SW 1271 (cell line): Measurements from ENCODE around the gene ST6GALNAC3.
"Not testable (repeated sequence)": the region's sequence is repeated elsewhere in the genome, so short reads cannot be mapped to it uniquely, and the experiment has no call there.

Experiments used
- DNase-seq, 2 experiments: peaks; one replicate each; lab custom pipeline; 2025; lab: John Stamatoyannopoulos, UW

ST6GALNAC3 gene

DNA sequence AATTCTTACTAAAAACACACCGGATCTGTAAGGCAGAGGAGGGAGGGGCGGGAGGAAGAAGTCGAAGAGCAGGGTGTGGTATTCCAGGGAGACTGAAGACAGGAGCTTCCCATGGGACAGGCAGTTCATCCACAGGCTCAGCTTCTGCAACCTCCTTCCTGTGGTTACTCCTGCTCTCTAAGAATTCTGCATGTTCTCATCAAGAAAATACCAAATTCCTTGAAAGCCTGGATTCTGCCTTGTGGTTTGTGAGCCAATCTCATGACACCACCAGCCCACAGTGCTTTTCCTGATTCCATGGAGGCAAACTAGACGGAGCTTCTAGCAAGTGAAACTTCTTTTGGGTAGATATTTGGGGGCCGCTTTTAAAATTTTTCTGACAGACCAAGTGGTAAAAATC, 1.1 kb upstream of the ST6GALNAC3 start:
- no peak for DNase-seq

DNA sequence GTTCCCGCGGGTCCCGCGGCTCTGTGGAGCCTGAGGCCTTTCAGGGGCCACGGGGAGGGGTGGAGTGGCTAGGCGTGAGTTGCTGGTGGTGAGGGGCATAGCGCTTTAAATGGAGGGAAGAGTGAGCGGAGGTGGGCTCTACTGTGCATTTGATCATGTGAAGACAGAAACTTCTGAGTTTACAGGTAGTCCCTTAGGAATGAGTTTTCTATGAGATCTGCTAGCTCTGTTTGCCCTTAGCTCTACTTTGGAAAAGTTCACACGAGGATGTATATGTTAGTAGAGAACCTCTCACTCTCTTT, 593 bp downstream of the ST6GALNAC3 start:
- no peak for DNase-seq

DNA sequence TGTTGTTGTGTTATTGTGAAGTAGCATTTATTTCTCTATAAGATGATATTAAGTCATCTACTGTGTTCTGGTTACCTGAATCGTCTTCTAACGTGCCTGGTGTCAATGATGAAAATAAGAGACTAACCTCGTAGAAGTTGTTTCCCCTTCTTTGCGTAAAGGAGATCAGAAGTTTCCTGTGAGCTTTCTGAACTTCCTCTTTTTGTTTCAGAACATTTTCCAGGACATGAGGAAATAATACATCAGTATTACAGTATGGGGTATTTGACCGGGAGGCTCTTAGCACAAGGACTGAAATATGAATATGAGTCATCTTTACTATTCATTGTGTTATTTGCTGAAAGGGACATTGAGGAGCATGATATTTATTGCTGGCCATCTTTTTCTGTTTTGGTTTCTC, 1.3 kb downstream of the ST6GALNAC3 start:
- no peak for DNase-seq

DNA sequence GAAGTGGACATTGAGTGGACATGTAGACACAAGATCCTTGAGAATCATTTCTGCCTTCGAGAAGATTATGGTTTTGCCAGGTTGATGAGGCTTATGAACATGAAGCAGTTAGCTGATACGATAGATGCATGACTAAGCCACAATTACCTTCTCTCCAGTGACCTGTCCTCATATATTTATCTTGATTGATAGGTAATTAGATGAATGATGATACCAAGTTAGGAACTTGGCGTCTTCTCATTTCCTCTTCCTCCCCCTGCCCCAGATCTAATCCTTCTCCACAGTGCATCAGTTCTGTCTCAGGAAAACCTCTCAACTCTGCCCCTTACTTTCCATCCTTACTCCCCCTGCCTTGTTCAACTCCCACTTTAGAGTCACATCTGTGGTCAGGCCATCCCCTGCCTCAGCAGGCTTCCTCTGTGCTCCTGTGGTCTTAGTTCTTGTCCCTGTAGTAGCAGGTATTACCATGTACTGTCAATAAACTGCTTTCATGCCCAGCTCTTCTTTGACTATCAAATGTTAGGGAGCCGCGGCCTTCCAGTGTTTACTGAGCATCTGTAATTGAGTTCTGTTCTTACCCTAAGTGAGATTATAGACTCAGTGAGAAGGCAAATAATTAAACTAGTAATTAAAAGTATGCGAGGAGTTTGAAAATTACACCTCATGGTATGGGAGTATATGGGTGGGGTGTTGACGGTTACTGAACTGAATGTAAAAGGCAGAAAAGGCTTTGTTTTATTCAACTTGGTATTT, 5.1 kb downstream of the ST6GALNAC3 start:
- no peak for DNase-seq

DNA sequence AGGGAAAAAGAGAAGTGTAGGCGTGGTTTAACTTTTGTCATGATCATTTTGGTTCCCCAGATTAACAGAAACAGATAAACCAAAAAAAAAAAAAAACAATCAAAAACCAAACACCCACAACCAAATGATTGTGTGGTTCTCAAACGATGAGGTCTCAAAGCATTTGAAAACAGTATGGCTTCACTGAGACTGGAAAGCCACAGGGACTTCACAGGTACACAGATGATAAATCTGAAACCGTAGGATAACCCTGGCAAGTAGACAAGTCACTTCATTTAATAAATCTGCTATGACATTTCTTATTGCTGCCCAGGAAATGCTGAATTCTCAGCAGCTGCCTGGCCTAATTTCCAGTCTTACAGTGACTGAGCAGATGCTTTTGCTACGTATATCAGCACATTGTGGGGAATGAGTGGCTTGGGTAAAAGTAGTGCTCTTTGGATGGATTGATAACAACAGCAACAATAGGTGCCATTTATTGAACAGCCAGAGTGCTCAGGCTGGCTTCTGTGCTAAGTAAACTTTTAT, 6.1 kb downstream of the ST6GALNAC3 start:
- no peak for DNase-seq

DNA sequence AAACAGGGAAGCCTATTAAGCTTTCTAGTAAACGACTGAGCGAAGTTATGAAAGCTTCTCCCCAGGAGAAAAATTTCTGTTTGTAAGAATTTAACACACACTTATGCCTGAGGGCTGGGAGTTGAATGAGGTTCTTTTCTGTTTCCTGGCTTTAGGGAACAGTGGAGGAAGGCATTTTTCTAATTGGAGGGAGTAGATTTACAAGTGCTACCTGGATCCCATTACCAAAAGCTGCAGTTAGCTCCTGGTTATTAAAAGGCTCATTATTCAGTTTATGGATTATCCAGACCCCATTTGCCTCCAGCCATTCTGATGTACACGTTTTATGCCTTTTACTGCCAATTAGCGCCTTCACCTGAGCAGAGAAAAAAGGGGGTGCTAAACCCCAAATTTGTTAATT, 7.5 kb downstream of the ST6GALNAC3 start:
- DNase-seq, result no peak

DNA sequence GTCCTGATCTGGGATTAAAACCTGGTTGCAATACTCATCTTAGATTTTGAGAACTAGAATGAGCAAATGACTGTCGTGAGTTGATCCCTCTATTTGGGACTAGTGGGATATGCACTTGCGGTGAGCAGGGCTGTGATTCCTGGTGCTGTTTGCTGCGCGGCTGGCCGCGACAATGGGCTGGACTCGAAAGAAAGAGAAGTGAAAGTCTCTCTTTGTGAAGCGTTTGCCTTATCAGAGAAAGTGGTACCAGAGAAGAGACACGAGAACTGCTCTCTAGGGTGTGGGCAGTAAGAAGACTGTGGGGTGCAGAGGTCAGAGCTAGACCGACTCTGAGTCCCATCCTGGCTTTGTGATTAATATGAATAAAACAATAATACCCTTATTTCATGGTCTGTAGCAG, 8.6 kb downstream of the ST6GALNAC3 start:
- DNase-seq, result no peak

DNA sequence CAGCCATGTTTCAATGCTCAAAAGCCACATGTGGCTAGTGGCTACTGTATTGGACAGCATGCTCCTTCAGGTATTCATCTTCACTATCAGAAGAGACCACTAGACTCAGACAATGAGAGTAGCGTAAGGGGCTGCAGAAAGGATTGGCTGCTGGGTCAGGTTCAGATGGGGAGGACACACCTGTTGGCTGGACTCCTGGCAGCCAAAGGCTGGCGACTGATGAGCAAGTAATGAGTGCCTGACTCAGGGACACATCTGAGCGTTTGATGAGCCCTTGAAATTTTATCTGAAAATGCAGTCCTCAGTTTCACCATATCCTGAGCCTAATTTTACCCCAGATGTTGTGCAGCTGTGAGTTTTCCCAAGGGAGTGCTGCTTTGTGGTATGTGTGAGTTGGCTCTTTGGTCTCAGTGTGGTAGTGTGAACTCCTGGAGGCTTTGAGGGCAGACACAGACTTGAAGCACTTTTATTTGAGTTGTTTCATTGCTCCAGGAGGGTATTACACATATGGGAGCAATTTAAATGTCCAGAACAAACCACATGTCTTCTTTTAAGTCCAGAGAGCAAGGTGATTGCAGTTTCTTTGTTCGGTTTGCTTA, 9.6 kb downstream of the ST6GALNAC3 start:
- no peak for DNase-seq

DNA sequence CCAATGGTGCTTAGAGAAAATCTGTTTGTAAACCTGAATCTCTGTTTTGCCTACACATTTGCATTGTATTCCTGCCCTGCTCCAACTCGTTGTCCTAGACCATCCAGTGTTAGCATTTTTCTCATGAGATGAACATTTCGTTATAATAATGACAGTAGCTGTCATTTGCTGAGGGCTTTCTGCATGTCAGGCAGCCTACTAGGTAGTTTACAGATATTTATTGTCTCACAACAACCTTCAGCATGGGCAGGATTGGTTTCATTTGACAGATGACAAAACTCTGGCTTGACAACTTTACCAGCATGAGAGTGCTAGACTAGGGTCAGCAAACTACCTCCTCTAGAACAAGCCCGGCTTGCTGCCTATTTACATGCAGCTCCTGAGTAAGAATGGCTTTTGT, 10.1 kb downstream of the ST6GALNAC3 start:
- no peak for DNase-seq

DNA sequence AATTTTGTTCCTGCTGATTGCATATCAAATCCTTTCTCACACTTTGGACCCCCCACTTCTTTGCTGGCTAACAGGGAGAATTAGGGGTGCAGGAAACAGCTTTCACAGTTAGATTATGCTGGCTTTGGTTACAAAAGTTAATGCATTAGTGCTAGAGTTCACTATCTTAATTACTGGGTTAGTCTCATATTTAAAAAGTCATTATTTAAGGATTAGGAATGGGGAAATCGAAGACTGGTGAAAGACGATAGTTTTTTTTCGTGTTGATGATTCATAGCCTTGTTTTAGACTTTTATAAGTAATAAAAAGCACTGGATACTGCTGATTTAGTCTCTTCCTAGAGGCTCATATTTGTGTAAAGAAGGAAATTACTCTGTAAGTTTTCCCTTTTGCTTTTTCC, 11.6 kb downstream of the ST6GALNAC3 start:
- no peak for DNase-seq

DNA sequence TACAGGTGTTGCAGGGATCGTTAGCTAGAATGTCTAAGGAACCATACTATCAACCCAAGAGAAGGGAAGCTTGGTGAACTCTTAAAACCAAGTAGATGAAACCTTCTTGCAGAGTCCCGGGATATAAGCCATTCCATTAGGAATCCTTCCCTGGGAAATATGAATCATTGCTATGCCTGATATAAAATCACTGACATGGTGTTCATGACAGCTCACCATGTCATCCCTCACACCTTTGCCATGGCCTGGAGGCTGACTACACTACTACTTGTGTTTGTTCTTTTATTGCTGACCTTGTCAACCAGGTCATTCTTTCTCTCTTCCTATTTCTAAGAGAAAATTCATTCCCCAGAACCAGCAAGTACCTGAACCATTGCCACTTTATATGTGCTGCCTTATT, 12.1 kb downstream of the ST6GALNAC3 start:
- DNase-seq, result no peak

DNA sequence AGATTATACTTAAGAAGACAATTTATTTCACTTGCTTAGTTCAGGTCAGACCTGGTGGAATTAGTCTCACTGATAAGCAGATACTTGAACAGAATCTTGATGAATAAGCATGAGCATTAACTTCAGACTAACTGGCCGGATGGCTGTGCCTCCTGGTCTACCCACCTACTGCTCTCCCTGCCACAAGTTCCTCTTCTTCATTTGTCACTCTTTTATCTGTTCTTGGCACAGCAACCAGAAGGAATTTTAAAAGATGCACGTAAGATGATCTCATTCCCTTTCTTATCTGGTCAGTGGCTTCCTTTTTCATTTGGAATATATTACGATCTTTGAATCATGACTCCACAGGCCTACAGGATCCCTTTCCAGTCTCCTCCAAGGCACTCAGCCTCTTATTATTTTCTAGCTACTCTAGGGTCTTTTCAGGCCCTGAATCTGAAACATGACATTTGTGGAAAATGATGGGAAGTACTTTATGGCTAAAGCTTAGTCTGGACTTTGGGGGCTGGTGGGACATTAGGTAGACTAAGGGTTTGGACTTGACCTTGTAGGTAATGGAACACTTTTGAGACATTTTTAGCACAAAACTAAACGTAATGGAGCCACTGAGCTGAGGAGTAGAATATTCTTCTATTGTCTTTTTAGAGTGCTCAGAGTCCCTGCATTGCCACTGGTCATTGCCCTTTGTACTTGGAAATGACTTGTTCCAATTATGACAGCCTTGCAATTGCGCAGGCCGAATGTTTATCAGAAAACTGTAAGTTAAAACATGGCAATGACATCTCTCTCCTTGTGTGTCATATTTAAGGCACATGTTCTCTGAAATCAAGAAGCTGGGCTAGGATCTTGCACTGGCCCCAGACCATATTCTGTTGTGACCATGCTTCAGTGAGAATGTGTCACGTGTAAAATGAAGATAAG, 16.0 kb downstream of the ST6GALNAC3 start:
- no peak for DNase-seq

DNA sequence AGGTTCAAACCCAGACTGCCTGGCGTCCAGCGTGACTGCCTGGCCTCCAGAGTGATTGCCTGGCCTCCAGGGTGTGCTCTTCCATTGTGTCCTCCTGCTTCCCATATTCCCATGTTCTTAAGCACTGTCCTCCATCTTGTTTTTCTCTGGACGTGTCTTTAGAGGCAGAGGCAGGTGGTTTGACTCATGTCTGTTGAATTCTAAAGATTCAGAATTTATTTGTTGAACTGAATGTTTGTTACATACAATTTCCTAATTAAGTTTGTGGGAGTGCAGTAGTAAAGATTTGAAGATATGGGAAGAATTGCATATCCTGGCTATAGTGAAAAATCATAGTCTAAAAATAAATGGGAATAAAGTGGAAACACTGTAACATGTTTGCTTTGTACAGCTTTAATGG, 18.3 kb downstream of the ST6GALNAC3 start:
- no peak for DNase-seq

DNA sequence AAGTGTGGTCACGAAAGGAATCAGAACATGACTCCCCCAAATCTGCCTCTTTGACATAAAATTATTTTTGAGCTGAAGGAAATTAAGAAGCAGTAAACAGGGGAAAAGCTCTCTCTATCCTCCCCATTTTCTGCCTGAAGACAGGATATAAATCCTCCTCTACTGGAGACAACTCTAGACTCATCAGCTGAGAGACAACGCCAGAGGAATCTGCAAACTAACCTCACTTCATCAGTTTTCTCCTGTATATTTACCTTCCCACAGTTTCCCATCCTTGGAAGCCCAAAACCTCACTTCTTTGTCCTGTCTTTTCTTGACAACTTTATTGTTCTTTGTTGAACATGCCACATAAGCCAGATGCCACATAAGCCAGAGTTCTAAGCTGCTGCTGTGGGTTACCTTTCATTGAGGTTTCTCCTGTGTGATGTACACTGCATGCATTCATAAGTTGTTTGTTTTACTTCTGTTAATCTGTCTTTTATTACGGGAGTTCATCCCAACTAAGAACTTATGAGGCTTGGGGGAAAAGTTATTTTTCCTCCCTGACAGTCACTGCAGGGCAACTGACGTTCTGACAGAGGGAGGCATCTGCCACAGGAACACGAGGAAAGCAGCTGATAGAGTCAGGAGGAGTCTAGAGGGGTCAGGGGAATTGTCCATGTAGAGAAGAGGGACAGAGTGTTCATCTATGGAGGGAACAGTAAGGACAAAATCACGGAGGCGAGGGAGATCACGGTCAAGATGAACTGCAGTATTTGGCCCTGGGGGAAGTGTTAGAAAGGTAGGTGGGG, 19.2 kb downstream of the ST6GALNAC3 start:
- DNase-seq, result no peak

DNA sequence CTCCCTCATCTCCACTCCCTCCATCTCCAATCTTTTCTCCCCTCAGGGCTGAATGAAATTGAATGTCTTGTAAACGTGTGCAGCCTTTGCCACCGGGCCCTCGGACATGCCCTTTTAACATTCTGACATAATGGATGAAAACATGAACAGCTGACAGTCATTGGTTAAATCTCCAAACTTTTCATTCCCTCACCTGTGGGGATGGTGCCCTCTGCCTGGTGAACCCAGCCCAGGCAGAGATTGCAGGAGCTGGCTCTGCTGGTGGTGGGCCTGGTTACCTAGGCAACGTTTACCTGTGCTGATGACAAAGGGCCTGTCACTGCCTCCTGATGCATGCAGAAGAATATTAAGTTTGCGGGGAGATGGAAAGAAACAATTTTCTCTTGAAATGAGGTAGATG, 21.3 kb downstream of the ST6GALNAC3 start:
- DNase-seq, result no peak

DNA sequence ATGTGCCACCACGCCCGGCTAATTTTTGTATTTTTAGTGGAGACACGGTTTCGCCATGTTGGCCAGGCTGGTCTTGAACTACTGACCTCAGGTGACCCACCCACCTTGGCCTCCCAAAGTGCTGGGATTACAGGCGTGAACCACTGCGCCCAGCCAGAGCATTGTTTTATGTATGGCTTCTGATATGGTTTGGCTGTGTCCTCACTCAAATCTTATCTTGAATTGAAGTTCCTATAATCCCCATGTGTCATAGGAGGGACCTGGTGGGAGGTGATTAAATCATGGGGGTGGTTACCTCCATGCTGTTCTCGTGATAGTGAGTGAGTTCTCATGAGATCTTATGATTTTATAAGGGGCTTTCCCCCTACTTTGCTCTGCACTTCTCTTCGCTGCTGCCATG, 22.5 kb downstream of the ST6GALNAC3 start:
- DNase-seq, result not testable (repeated sequence)

DNA sequence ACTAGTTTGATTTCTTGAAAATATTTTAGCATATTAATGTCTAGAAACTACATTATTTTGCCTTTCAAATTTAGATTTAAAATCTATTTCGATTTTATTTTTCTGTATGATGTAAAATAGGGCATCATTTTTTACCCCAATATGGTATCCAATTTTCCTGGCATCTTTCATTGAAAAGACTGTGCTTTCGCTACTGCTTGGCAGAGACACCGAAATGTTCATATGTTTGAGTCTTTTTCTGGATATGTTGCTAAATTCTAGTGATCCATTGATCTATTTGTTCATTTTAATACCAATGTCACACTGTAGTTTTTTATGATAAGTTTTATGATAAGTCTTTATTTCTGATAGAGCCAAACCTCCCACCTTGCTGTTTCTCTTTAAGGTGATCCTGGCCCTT, 24.3 kb downstream of the ST6GALNAC3 start:
- DNase-seq, result no peak

DNA sequence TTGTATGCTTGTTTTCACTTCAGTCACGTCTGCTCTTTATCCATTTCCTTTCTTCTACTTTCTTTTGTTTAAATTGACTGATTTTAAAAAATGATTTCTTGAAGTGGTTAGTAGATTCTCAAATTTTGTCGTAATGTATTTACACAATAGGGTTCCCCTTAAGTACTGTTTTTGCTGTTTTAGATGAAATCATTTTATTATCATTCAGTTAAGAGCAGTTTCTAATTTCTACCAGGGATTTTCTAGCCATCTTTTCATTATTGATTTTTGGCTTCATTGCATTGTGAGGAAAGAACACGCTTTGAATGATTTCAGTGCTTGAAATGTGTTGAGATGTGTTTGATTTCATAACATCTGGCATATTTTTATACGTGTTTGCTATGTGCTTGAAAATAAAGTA, 27.0 kb downstream of the ST6GALNAC3 start:
- DNase-seq, result no peak

DNA sequence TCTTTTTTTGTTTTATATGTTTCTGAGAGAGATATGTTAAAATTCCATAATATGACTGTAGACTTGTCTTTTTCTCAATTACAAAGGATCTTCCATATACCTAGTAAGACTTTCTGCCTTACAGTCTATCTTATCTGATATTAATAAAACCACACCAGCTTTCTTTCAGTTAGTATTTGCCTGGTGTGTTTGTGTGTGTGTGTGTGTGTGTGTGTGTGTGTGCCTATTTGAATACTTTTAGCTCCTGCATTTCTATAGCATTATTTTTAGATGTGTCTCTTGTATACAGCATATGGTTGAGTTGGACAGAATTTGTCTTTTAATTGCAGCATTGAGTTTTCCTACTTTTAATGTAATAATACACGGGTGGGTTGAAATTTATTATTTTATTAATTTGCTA, 27.5 kb downstream of the ST6GALNAC3 start:
- DNase-seq, result no peak

DNA sequence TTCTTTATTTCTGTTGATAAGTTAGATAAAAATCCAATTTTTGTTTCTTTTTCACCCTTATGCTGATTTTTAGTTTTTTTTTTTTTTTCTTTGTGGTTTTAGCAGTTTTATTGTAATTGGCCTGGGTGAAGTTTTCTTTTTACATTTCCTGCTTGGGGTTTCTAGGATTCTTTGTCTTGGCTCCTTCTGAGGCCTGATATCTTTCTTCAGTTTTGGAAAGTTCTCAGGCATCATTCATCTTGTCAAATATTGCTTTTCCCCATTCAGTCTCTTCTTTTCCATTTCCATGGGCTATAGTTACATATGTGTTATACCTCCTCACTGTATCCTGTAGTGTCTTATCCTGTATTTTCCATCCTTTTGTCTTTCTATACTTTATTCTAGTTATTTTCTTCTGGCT, 28.5 kb downstream of the ST6GALNAC3 start:
- DNase-seq, result no peak

DNA sequence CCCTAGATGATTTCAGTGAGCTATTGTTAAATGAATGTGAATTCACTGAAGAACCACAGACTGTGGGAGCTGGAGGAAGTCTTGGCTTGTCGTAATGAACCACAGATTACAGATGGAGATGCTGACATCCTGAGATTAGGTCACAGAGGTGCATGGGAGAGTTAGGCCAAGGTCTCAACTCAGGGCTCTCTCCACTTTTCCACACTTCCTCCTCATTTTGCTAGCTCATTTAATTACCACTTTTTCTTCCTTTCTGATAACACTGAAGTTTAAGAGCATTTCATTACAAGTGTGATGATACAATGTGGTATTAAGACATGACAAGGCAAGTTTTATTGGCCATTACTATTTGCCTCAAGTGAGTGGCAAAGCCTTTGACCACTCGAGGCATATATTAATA, 30.8 kb downstream of the ST6GALNAC3 start:
- no peak for DNase-seq

DNA sequence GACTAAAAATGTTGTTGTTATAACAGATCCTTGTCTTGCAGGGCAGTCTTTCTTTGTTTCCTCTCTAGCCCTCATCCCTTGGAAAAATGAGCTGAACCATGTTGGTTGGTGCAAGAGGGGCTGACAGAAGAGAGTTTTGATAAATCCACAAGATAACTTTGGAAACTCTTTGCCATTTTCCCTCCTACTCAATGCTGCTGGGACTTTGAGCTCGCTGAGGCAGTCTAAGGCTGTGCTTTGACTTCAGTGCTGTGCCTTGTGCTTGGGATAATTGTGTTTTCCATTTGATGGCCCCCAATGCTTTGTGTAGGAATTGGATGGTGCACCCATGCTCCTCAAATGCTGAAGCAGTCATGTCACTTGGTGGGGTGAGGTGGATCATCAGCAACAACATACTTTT, 31.7 kb downstream of the ST6GALNAC3 start:
- no peak for DNase-seq
